SH-SY5Y (cell line): ENCODE measurements around the gene RABGAP1L.

ENCODE experiments used
- GATA2 ChIP-seq: IDR thresholded peaks from 2 replicates; pipeline ENCODE4 v1.6.1; 2011; ENCODE audit warnings: mild to moderate bottlenecking, low read depth, low read length
- GATA3 ChIP-seq: IDR thresholded peaks from 2 replicates; pipeline ENCODE4 v1.6.1; 2011; ENCODE audit warnings: low read depth, mild to moderate bottlenecking, low read length, moderate library complexity

DNA sequence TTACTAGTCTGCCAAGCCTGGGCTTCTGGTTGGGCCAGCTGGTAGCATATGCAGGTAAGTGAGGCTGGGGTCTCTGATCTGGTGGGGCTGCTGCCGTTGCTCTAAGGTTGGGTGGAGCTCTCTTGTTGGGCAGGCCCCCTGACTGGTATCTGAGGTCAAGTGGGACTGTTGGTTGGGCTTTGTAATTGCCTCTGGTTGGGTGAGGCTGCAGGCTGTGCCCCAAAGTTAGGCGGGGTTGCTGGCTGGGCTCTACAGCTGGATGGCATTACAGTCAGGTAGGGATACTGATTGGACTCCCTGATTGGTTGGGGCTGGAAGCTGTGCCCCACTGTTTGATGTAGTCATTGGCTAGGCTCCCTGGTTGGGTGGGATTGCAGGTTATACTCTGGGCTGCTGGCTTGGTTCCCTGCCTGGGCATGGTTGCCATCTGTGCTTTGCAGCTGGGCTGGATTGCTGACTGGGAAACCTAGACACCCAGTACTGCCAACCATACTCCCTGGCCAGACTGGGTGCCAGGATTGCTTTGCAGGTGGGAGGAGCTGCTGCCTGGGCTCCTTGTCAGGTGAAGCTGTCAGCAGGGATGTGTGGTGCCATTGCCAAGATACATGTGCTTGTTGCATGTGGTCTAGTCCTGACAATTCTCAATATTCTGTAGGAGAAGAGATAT is 130.5 kb downstream of the RABGAP1L start:
- TF ChIP-seq GATA2 (no peak), GATA3 (no peak)
